Astrocyte of the cerebellum (primary cell): ENCODE results near the gene C15orf39.

Experiments
- DNase-seq: peaks from one replicate; pipeline ENCODE4 v3.0.0-alpha.2; 2011; ENCODE audit warnings: low read depth
- H3K4me3 ChIP-seq: 2 replicates; pipeline ENCODE4 v1.5.1; 2011; ENCODE audit warnings: mild to moderate bottlenecking, low read depth, low read length, moderate library complexity
- in situ Hi-C: cut with HindIII; loops from 2 replicates; pipeline ENCODE4 v1.10.0; 2017; ENCODE audit warnings: low sequenced_read_pairs
- TF ChIP-seq, protein P1 (sequence below): IDR thresholded peaks from 2 replicates; pipeline ENCODE4 v1.5.1; 2012; ENCODE audit warnings: low read length, low read depth, moderate library complexity, mild to moderate bottlenecking; ENCODE audit errors: missing control alignments

Gene C15orf39

DNA sequence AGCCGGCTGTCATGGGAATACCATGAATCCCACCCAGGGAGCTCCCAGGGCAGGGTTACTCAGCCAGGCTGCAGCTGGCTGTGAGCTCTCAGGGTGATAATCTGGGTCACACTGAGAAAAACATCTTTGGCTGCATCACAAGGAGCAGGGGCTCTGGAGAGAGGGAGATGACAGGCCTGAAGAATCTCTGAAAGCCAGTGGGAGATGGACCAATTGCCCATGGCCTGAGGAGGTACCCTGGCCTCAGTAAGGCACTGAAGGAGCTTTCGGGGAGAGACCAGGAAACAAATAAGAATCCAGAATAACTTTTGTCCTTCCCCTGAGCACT lies 28.3 kb downstream of the C15orf39 start:
- no peak for DNase-seq
- in situ Hi-C loops, result no loop called here
- H3K4me3 ChIP-seq, result no peak overlapping the region
- TF ChIP-seq, protein P1, sequence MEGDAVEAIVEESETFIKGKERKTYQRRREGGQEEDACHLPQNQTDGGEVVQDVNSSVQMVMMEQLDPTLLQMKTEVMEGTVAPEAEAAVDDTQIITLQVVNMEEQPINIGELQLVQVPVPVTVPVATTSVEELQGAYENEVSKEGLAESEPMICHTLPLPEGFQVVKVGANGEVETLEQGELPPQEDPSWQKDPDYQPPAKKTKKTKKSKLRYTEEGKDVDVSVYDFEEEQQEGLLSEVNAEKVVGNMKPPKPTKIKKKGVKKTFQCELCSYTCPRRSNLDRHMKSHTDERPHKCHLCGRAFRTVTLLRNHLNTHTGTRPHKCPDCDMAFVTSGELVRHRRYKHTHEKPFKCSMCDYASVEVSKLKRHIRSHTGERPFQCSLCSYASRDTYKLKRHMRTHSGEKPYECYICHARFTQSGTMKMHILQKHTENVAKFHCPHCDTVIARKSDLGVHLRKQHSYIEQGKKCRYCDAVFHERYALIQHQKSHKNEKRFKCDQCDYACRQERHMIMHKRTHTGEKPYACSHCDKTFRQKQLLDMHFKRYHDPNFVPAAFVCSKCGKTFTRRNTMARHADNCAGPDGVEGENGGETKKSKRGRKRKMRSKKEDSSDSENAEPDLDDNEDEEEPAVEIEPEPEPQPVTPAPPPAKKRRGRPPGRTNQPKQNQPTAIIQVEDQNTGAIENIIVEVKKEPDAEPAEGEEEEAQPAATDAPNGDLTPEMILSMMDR, result no peak

DNA sequence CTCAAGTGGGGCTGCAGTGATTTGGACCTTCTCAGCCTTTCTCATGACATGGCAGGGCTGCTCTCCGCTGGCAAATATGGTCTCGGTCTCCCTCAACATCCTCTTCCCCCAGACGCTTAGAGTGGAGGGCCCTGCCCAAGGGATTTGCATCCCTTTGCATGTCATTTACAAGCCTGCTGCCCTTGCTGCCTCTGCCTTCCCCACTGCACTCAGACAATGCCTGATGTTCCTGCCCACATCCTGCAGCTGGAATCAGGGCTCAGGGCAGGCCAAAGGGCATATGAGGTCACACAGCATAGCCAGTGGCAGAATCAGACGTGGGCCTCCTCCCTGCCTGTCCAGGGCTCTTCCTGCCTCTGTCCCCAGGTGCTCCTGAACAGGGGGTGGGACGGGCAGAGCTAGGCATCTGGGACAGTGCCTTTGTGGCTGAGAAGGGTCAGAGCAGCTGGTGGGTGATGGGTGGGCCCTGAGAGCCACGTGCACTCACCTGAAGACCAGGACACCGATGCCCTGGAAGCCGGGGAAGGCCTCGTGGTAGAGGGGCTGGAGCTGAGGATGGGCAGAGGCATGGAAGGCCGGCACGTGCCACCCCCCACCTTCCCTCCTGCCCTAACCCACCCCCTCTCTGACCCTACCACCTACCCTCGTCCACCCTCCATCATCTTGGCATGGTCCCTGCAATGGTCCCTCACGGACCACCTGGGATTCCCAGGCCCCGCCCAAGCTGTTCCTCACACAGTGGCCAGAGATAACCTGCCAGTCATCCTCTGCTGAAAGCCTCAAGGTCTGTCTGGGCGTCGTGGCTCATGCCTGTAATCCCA lies 29.1 kb downstream of the C15orf39 start:
- DNase-seq, result no peak
- TF ChIP-seq, protein P1, result no peak
- H3K4me3 ChIP-seq, result no peak overlapping the region
- in situ Hi-C loops, result no loop called here

DNA sequence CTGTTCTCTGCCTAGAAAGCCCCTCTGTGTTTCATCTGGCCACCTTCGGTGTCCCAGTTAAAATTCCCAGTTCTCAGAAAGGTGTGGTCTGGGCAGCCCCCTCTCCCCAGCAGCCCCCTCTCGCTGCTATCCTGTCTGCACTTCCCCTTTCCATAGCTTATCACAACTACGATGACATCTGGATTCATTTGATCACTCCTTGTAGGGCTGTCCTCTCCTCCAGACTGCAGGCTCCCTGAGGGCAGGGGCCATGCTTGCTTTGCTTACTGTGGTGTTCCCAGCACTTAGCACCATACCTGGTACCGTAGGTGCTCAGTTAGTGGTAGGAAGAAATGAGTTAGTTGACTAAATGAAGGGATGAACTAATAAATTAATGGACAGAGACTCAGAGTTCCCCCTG lies 30.2 kb downstream of the C15orf39 start:
- TF ChIP-seq, protein P1, result no peak
- in situ Hi-C loops, result no loop called here
- no peak overlapping the region for H3K4me3 ChIP-seq
- no peak for DNase-seq

DNA sequence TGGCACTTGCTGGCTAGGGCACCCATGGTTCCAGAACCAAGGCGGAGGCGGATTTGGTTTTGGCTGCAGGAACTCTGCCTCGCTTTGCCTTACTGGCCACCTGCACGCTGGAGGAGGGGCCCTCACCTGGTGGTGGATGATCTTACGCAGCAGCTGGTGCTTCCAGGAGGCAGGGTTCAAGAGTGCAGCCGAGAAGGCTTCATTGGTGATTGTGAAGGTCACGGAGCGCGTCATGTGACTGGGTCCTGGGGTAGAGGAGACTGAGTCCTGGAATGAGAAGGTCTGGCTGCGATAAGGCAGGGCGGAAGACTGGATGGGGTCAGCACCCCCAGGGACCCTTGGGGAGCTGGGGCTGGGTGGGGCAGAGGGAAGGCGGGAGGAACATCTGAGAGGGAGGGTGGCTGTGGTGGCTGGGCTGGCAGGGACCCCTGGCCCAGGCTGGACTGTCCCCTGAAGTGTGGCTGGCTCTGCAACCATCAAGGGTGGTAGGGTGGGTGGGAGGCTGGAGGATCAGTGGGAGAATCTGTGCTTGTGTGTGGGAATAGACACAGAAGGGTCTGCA lies 30.7 kb downstream of the C15orf39 start:
- in situ Hi-C loops, result no loop called here
- TF ChIP-seq, protein P1, result no peak
- DNase-seq, result no peak
- H3K4me3 ChIP-seq, result no peak overlapping the region

DNA sequence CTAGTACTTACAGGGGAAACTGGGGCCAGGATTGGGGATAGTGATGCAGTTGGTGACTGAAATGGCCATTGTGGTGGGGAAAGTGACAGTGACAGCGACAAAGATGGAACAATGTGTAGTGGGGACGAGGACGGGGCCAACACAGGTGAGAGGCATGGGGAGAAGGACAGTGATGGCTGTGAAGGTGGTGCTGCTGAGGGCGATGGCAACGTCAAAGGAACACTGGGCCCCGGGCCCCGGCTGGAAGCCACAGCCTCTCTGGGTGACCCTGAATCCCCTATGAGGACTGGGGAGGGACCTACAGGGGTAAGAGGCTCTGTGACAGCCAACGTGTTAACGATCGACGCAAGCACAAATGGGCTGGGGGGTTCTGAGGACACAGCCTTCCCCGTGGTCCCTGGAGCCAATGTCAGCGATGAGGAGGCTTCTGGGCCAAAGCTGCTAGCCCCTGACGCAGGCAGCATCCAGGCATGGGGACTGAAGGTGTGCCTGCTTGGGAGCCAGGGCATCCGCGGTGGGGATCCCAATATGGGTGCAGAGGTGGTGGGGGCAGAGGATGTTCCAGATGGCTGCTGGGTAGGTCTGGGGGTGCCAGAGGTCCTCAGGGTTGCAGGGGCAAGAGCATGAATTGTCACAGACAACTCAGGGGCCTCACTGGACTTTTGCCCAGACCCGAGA lies 31.3 kb downstream of the C15orf39 start:
- TF ChIP-seq, protein P1, result no peak
- H3K4me3 ChIP-seq, result no peak overlapping the region
- DNase-seq, result no peak
- in situ Hi-C loops, result no loop called here

DNA sequence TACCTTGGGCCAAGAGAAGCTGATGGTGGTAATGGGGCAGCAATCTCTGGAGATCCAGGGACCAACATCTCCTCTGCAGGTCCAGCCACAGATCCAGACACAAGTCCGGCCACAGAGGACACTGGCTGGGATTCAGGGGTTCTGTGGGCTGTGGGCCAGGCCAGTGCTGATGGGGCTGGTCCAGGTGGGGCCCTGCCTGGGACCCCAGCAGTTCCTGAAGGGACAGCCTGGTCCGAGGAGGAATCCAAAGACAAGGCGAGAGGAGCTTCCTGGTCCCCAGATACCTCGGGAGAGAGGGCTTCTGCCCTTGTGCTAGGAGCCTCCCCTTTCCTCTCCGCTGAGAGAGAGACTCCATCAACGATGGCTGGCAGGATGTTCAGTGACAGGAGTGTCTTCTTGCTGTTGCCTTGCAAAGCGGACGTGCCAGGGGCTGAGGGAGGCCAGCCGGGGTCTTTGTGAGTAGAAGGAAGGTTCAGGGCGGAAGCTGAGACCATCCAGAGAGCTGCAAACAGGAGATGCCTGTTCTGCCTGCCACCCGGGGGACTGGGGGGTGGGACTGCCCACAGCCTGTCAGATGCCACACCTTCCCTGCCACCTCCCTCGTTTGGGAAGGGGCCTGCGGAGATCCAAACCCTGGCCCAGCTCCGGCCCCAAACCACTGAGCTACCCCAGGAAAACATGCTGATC lies 32.0 kb downstream of the C15orf39 start:
- DNase-seq, result no peak
- in situ Hi-C loops, result no loop called here
- TF ChIP-seq, protein P1, result no peak
- no peak overlapping the region for H3K4me3 ChIP-seq
